Astrocyte of the cerebellum (primary cell): Measurements from ENCODE around the gene PNN.
"Not testable (repeated sequence)": the region's sequence is repeated elsewhere in the genome, so short reads cannot be mapped to it uniquely, and the experiment has no call there.

ENCODE experiments used
- DNase-seq: peaks from one replicate; pipeline ENCODE4 v3.0.0-alpha.2; 2011; ENCODE audit warnings: low read depth
- H3K4me3 ChIP-seq: 2 replicates; pipeline ENCODE4 v1.5.1; 2011; ENCODE audit warnings: mild to moderate bottlenecking, low read depth, low read length, moderate library complexity
- in situ Hi-C: cut with HindIII; loops from 2 replicates; pipeline ENCODE4 v1.10.0; 2017; ENCODE audit warnings: low sequenced_read_pairs
- TF ChIP-seq, protein P1 (sequence below): IDR thresholded peaks from 2 replicates; pipeline ENCODE4 v1.5.1; 2012; ENCODE audit warnings: low read length, low read depth, moderate library complexity, mild to moderate bottlenecking; ENCODE audit errors: missing control alignments

PNN gene

GRCh38 chr14:39218171-39218769, 43.2 kb downstream of the PNN start:
- no peak overlapping the region for H3K4me3 ChIP-seq
- TF ChIP-seq, protein P1, sequence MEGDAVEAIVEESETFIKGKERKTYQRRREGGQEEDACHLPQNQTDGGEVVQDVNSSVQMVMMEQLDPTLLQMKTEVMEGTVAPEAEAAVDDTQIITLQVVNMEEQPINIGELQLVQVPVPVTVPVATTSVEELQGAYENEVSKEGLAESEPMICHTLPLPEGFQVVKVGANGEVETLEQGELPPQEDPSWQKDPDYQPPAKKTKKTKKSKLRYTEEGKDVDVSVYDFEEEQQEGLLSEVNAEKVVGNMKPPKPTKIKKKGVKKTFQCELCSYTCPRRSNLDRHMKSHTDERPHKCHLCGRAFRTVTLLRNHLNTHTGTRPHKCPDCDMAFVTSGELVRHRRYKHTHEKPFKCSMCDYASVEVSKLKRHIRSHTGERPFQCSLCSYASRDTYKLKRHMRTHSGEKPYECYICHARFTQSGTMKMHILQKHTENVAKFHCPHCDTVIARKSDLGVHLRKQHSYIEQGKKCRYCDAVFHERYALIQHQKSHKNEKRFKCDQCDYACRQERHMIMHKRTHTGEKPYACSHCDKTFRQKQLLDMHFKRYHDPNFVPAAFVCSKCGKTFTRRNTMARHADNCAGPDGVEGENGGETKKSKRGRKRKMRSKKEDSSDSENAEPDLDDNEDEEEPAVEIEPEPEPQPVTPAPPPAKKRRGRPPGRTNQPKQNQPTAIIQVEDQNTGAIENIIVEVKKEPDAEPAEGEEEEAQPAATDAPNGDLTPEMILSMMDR: no peak
- peak; percentile 39 for DNase-seq
- in situ Hi-C loops: no loop called here

- peak; percentile 57 for DNase-seq
- in situ Hi-C loops: no loop called here
Measured at GRCh38 chr14:39219075-39219499, 44.0 kb downstream of the PNN start.

GRCh38 chr14:39220473-39220872, 45.4 kb downstream of the PNN start:
- DNase-seq, in situ Hi-C loops, H3K4me3 ChIP-seq: not testable (repeated sequence)

More at GRCh38 chr14:39219075-39219499, 44.0 kb downstream of the PNN start:
- H3K4me3 ChIP-seq: no peak overlapping the region
- TF ChIP-seq, protein P1: no peak

- DNase-seq: no peak
- no peak overlapping the region for H3K4me3 ChIP-seq
- TF ChIP-seq, protein P1: no peak
- in situ Hi-C loops: no loop called here
Measured at GRCh38 chr14:39228044-39228443, 53.0 kb downstream of the PNN start.

DNA sequence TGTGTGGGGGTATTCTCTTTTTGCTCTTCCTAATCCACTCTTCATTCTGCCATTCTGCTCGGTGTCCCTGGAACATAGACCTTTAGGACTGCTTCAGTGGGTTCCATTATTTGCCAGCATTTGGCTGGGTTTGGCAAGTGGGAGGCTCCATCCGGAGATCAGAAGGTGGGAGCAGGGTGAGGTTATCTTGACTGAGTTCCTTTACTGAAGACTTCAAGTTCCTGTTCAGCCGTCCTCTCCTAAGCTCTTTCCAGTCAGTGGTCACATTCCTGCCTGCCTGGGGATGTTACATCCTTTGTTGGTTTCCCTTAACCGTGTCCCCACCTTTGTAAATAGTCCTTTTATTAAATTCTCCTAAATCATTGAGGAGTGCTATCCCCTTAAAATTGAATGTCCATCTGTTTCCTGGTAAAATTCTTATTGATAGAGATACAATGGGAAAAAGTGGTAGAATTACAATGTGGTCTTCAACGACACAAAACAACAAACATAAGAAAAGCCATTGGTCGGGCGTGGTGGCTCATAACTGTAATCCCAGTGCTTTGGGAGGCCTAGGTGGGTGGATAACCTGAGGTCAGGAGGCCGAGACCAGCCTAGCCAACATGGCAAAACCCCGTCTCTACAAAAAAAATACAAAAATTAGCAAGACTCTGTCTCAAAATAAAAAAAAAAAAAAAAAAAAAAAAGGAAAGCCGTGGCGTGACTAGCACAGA, 53.6 kb downstream of the PNN start:
- H3K4me3 ChIP-seq: no peak overlapping the region
- DNase-seq: no peak
- in situ Hi-C loops: no loop called here
- TF ChIP-seq, protein P1: no peak

DNA sequence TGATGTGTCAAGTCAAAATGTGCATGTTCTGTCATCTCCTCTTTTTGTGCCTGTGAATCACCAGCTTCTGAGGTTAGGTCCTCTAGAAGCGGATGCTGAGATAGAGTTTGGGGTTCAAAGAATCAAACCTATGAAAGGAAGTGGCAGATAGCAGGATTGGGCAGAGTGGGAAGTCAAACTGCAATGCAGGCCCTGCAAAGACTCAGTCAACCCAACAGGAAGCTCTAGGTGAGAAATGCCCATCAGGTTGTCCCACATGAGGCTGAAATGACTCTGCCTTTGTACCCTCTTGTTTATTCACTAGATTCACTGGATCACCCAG, 54.1 kb downstream of the PNN start:
- in situ Hi-C loops: no loop called here
- TF ChIP-seq, protein P1: no peak
- DNase-seq: no peak
- H3K4me3 ChIP-seq: no peak overlapping the region

- in situ Hi-C loops: no loop called here
- TF ChIP-seq, protein P1: no peak
- DNase-seq: no peak
- no peak overlapping the region for H3K4me3 ChIP-seq
Measured at GRCh38 chr14:39229601-39230110, 54.6 kb downstream of the PNN start.
